Mesenchymal stem cell (in vitro differentiated cells and primary cell): ENCODE results near the gene RNF169.

Source experiments
- DNase-seq: peaks from one replicate; pipeline ENCODE4 v3.0.0-alpha.2; 2013
- H2AFZ ChIP-seq: one replicate; pipeline ENCODE4 v1.6.1; 2013; ENCODE audit warnings: low read depth, mild to moderate bottlenecking, control low read depth, inconsistent platforms, low read length, moderate library complexity
- H2AK5ac ChIP-seq: 2 replicates; pipeline ENCODE4 v1.6.1; 2013; ENCODE audit warnings: low read length, moderate library complexity, mild to moderate bottlenecking, inconsistent platforms; ENCODE audit not compliant: severe bottlenecking
- H2BK120ac ChIP-seq: one replicate; pipeline ENCODE4 v1.6.1; 2013; ENCODE audit warnings: low read depth, mild to moderate bottlenecking, inconsistent platforms, low read length, moderate library complexity
- H2BK12ac ChIP-seq, 2 experiments: one replicate each; pipeline ENCODE4 v1.6.1; 2013; ENCODE audit warnings: inconsistent platforms in 2 of 2, low read length in 2 of 2, mild to moderate bottlenecking in 2 of 2, moderate library complexity in 2 of 2, control low read depth in 1 of 2
- H2BK15ac ChIP-seq: one replicate; pipeline ENCODE4 v1.6.1; 2013; ENCODE audit warnings: mild to moderate bottlenecking, low read depth, inconsistent platforms; ENCODE audit not compliant: poor library complexity, severe bottlenecking
- H2BK5ac ChIP-seq: 2 replicates; pipeline ENCODE4 v1.6.1; 2013; ENCODE audit warnings: low read depth, mild to moderate bottlenecking, low read length, control low read depth, inconsistent platforms; ENCODE audit not compliant: poor library complexity, severe bottlenecking
- H3K14ac ChIP-seq, 2 experiments: one replicate each; pipeline ENCODE4 v1.6.1; 2013; ENCODE audit warnings: inconsistent platforms in 2 of 2, low read length in 2 of 2, control low read depth in 1 of 2, mild to moderate bottlenecking in 1 of 2, moderate library complexity in 1 of 2
- H3K18ac ChIP-seq, 2 experiments: one replicate each; pipeline ENCODE4 v1.6.1; 2013; ENCODE audit warnings: inconsistent platforms in 2 of 2, low read length in 2 of 2, control low read depth in 1 of 2, low read depth in 1 of 2, mild to moderate bottlenecking in 1 of 2
- H3K23ac ChIP-seq, 2 experiments: one replicate each; pipeline ENCODE4 v1.6.1; 2013; ENCODE audit warnings: inconsistent platforms in 2 of 2, low read length in 2 of 2, mild to moderate bottlenecking in 2 of 2, moderate library complexity in 2 of 2, control low read depth in 1 of 2
- H3K27ac ChIP-seq: 2 replicates; pipeline ENCODE4 v1.5.1; 2013; ENCODE audit warnings: mild to moderate bottlenecking, moderate library complexity, low read length, control low read depth, inconsistent platforms; ENCODE audit not compliant: poor library complexity, severe bottlenecking
- H3K27me3 ChIP-seq, 2 experiments: 2 replicates each; pipeline versions ENCODE4 v1.6.1 to v1.7.0; 2013; ENCODE audit warnings: low read length in 2 of 2, mild to moderate bottlenecking in 2 of 2, moderate library complexity in 2 of 2, control low read depth in 1 of 2, inconsistent platforms in 1 of 2; ENCODE audit not compliant: control insufficient read depth in 1 of 2, insufficient read depth in 1 of 2
- H3K36me3 ChIP-seq, 2 experiments: 2 replicates each; pipeline versions ENCODE4 v1.6.1 to v1.7.0; 2013; ENCODE audit warnings: low read length in 2 of 2, control low read depth in 1 of 2, inconsistent platforms in 1 of 2, low read depth in 1 of 2, mild to moderate bottlenecking in 1 of 2; ENCODE audit not compliant: insufficient read depth in 2 of 2, control insufficient read depth in 1 of 2
- H3K4ac ChIP-seq, 2 experiments: one replicate each; pipeline ENCODE4 v1.6.1; 2013; ENCODE audit warnings: inconsistent platforms in 2 of 2, low read length in 2 of 2, mild to moderate bottlenecking in 2 of 2, moderate library complexity in 2 of 2, control low read depth in 1 of 2, low read depth in 1 of 2
- H3K4me1 ChIP-seq: 2 replicates; pipeline ENCODE4 v1.6.1; 2013; ENCODE audit warnings: low read depth, low read length, control low read depth; ENCODE audit not compliant: control insufficient read depth, insufficient read depth
- H3K4me2 ChIP-seq: 2 replicates; pipeline ENCODE4 v1.6.1; 2013; ENCODE audit warnings: low read length, mild to moderate bottlenecking, inconsistent platforms; ENCODE audit not compliant: poor library complexity, severe bottlenecking
- H3K4me3 ChIP-seq, 2 experiments: 2 replicates each; pipeline versions ENCODE4 v1.5.1 to v1.7.0; 2013; ENCODE audit warnings: low read length in 2 of 2, mild to moderate bottlenecking in 2 of 2, control low read depth in 1 of 2, low read depth in 1 of 2; ENCODE audit not compliant: insufficient read depth in 1 of 2
- H3K79me1 ChIP-seq: replicated peaks from 2 replicates; pipeline ENCODE4 v1.6.1; 2013; ENCODE audit warnings: mild to moderate bottlenecking, control low read depth, low read length, inconsistent platforms; ENCODE audit not compliant: poor library complexity, severe bottlenecking
- H3K9ac ChIP-seq: 2 replicates; pipeline ENCODE4 v1.7.0; 2013; ENCODE audit warnings: mild to moderate bottlenecking, low read length, moderate library complexity
- H3K9me3 ChIP-seq: 2 replicates; pipeline ENCODE4 v1.7.0; 2013; ENCODE audit warnings: mild to moderate bottlenecking, low read length; ENCODE audit not compliant: control insufficient read depth
- H4K8ac ChIP-seq: one replicate; pipeline ENCODE4 v1.6.1; 2013; ENCODE audit warnings: inconsistent platforms, mild to moderate bottlenecking, low read length, moderate library complexity
- H4K91ac ChIP-seq: one replicate; pipeline ENCODE4 v1.6.1; 2013; ENCODE audit warnings: mild to moderate bottlenecking, low read length, inconsistent platforms
- WGBS: methylation state at CpG from one replicate; pipeline ENCODE4 v1.1.7; 2013; ENCODE audit warnings: mixed read lengths; 5-methylcytosine and 5-hydroxymethylcytosine counted together

Gene RNF169

DNA sequence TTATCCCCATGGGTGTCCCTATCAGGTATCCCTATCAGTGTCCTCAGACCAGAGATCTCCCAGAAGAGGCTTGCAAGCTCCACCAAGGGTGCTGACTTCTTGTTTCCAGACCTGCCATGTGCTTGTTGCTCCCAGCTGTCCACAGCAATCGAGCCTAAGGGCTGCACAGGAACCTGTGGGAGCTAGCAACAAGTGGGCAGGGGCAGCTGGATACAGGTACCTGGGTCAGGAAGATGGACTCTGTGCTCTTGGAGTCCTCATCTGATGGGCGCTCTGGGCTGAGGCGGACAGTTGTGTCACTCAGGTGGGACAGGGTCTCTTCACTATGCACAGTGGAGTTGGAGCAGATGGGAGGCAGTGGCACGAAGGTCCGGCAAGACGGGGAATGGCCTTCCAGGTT, 99.2 kb downstream of the RNF169 start:
- Histone ChIP-seq H4K8ac (no peak overlapping the region), H3K14ac (no peak overlapping the region), H3K27ac (no peak overlapping the region), H3K79me1 (peaks cover 1% of the 10 kb centered on the region), H3K27me3 (no peaks in the 10 kb centered on the region), H3K4me2 (no peak overlapping the region), H2BK120ac (no peak overlapping the region), H4K91ac (no peak overlapping the region), H3K4ac (no peak overlapping the region), H2AK5ac (no peak overlapping the region), H3K18ac (no peak overlapping the region), H2BK5ac (no peak overlapping the region), H3K36me3 (peaks cover 38 to 62% of the 10 kb centered on the region in 2 experiments), H2BK15ac (no peak overlapping the region), H3K9me3 (no peaks in the 10 kb centered on the region), H3K9ac (no peak overlapping the region), H3K23ac (no peak overlapping the region), H3K4me1 (peaks cover 8% of the 10 kb centered on the region), H2BK12ac (no peak overlapping the region), H3K4me3 (no peak overlapping the region), H2AFZ (no peak overlapping the region)
- no peak for DNase-seq
- 96% methylated on average over 6 of the region's 6 CpGs for WGBS

DNA sequence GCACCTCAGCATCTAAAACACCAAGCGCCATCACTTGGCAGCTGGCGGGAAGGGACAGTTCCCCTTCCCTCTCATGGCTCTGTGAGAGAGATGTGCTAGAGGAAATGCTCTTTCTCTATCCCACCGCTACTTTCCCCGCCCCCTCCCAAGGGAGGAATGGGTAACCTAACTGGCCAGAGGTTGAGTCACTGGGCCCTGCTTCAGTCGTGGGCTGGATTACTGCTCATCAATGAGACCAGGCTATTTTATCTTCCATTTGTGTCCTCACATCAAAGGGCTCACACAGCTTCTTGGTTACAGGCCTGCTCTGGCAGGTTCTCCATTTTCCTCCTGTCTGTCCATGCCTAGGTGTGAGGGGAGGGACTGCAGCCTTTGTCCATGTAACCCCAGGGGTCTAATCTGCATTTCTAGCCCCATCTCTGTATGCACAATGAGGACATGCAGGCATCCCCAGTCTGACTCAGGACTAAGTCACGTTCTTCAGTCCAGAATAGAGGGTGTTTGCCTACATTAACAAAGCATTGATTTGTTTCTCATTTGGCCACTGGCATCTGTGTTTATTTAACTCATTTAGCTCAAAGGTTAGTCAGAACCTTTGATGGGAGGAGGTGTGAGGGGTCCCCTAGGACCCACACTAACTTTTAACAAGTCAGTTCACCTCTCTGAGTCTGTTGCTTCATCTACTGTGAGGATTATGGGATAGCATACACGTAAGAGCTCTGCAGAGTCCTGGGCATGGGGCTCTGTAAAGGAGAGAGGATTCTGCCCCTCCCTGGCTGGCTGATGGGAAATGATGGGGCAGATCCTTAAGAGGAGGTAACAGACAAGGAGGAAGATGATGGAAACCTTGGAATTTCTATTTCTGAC, 101.1 kb downstream of the RNF169 start:
- Histone ChIP-seq H4K8ac (no peak overlapping the region), H3K9me3 (no peaks in the 10 kb centered on the region), H2AFZ (no peak overlapping the region), H3K4me3 (peak overlapping the region in 1 of 2 experiments; percentile 38), H4K91ac (no peak overlapping the region), H3K14ac (peak overlapping the region in 1 of 2 experiments; percentile 16), H2BK120ac (no peak overlapping the region), H3K4me2 (no peak overlapping the region), H2AK5ac (no peak overlapping the region), H3K9ac (peak overlapping the region; percentile 67), H3K27me3 (no peaks in the 10 kb centered on the region), H2BK12ac (no peak overlapping the region), H3K18ac (peak overlapping the region in 1 of 2 experiments; percentile 61), H3K23ac (no peak overlapping the region), H3K4me1 (peaks cover 8% of the 10 kb centered on the region), H2BK5ac (no peak overlapping the region), H3K27ac (no peak overlapping the region), H3K4ac (no peak overlapping the region), H3K36me3 (peaks cover 24 to 58% of the 10 kb centered on the region in 2 experiments), H3K79me1 (peaks cover 1% of the 10 kb centered on the region), H2BK15ac (peak overlapping the region; percentile 64)
- peak; percentile 77 for DNase-seq
- 22% methylated on average over 6 of the region's 7 CpGs for WGBS

- Histone ChIP-seq H3K23ac (no peak overlapping the region), H3K14ac (no peak overlapping the region), H2AFZ (no peak overlapping the region), H2BK120ac (no peak overlapping the region), H3K9me3 (no peaks in the 10 kb centered on the region), H3K79me1 (peaks cover 1% of the 10 kb centered on the region), H3K18ac (no peak overlapping the region), H3K9ac (no peak overlapping the region), H2BK5ac (no peak overlapping the region), H3K4me1 (peaks cover 8% of the 10 kb centered on the region), H3K4me3 (no peak overlapping the region), H3K36me3 (peaks cover 15 to 63% of the 10 kb centered on the region in 2 experiments), H2BK15ac (no peak overlapping the region), H3K27ac (no peak overlapping the region), H3K4me2 (no peak overlapping the region), H3K27me3 (no peaks in the 10 kb centered on the region), H3K4ac (no peak overlapping the region), H2BK12ac (peak overlapping the region in 1 of 2 experiments; percentile 4), H2AK5ac (no peak overlapping the region), H4K91ac (no peak overlapping the region), H4K8ac (no peak overlapping the region)
- DNase-seq = no peak
- WGBS = 98% methylated on average over 2 of the region's 4 CpGs
Observed at GRCh38 chr11:74853223-74853622, 104.6 kb downstream of the RNF169 start.

GRCh38 chr11:74860743-74861142, 112.1 kb downstream of the RNF169 start:
- no peak overlapping the region for H3K4me2 ChIP-seq
- H2BK120ac ChIP-seq = no peak overlapping the region
- no peak overlapping the region for H3K4ac ChIP-seq
- H2AFZ ChIP-seq = no peak overlapping the region
- no peak overlapping the region for H3K23ac ChIP-seq
- no peak overlapping the region for H3K18ac ChIP-seq
- H2BK12ac ChIP-seq = no peak overlapping the region
- no peaks in the 10 kb centered on the region for H3K27me3 ChIP-seq
- DNase-seq = no peak
- no peak overlapping the region for H3K14ac ChIP-seq
- H3K36me3 ChIP-seq = peaks cover 39 to 95% of the 10 kb centered on the region in 2 experiments
- no peak overlapping the region for H4K8ac ChIP-seq
- H3K4me3 ChIP-seq = no peak overlapping the region
- H3K27ac ChIP-seq = no peak overlapping the region
- no peak overlapping the region for H2AK5ac ChIP-seq
- H3K79me1 ChIP-seq = peaks cover 3% of the 10 kb centered on the region
- H3K4me1 ChIP-seq = no peaks in the 10 kb centered on the region
- H3K9ac ChIP-seq = no peak overlapping the region
- no peak overlapping the region for H2BK5ac ChIP-seq
- H4K91ac ChIP-seq = no peak overlapping the region
- H3K9me3 ChIP-seq = peaks cover 67% of the 10 kb centered on the region
- H2BK15ac ChIP-seq = no peak overlapping the region
